Measurements from ENCODE around the gene ZMYND8.
"Not testable (repeated sequence)": the region's sequence is repeated elsewhere in the genome, so short reads cannot be mapped to it uniquely, and the experiment has no call there.

The ZMYND8 gene

GRCh38 chr20:47267621-47268020 is 88.9 kb downstream of the ZMYND8 start:
- no peak for TF ChIP-seq CTCF (IDR thresholded peaks at IDR 0.05; ENCODE audit: control extremely low read depth, extremely low read depth, low read depth, missing control alignments)
- no peak for DNase-seq (ENCODE audit: extremely low spot score)
- ChIA-PET CTCF (interaction anchor here (1.2 kb wide), 1 partner anchor 116 kb away, joined by 6 read pairs; no protein-coding TSS in a partner anchor), POLR2A (no interaction called here)

- ChIA-PET CTCF (interaction anchor here (1.2 kb wide), 1 partner anchor 117 kb away, joined by 6 read pairs; no protein-coding TSS in a partner anchor), POLR2A (no interaction called here)
- no peak for TF ChIP-seq CTCF (IDR thresholded peaks at IDR 0.05; ENCODE audit: control extremely low read depth, extremely low read depth, low read depth, missing control alignments)
- DNase-seq (ENCODE audit: extremely low spot score) = no peak
These were observed 89.5 kb downstream of the ZMYND8 start for GRCh38 chr20:47266847-47267515.

GRCh38 chr20:47265984-47266383 is 90.5 kb downstream of the ZMYND8 start:
- TF ChIP-seq CTCF (IDR thresholded peaks at IDR 0.05; ENCODE audit: control extremely low read depth, extremely low read depth, low read depth, missing control alignments) = no peak
- ChIA-PET CTCF (interaction anchor here (5.7 kb wide), 1 partner anchor 118 kb away, joined by 53 read pairs; no protein-coding TSS in a partner anchor), POLR2A (no interaction called here)
- DNase-seq (ENCODE audit: extremely low spot score) = no peak

- ChIA-PET POLR2A (no interaction called here), CTCF (interaction anchor here (1.2 to 5.9 kb wide), 3 partner anchors 8 to 125 kb away, joined by 3 to 91 read pairs (median 53); no protein-coding TSS in a partner anchor)
- TF ChIP-seq CTCF (IDR thresholded peaks at IDR 0.05; ENCODE audit: control extremely low read depth, extremely low read depth, low read depth, missing control alignments) = no peak
- no peak for DNase-seq (ENCODE audit: extremely low spot score)
These were observed 91.3 kb downstream of the ZMYND8 start for GRCh38 chr20:47265214-47265613.

GRCh38 chr20:47264137-47264769 is 92.2 kb downstream of the ZMYND8 start:
- ChIA-PET POLR2A (interaction anchor here (0.6 kb wide), 1 partner anchor 156 kb away, joined by 6 read pairs; no protein-coding TSS in a partner anchor), CTCF (interaction anchor here (1.2 to 5.9 kb wide), 3 partner anchors 8 to 126 kb away, joined by 3 to 91 read pairs (median 53); no protein-coding TSS in a partner anchor)
- not testable (repeated sequence) for DNase-seq (ENCODE audit: extremely low spot score)

- ChIA-PET CTCF (interaction anchor here (0.8 to 5.9 kb wide), 3 partner anchors 9 to 120 kb away, joined by 3 to 91 read pairs (median 53); no protein-coding TSS in a partner anchor), POLR2A (interaction anchor here (0.5 to 0.6 kb wide), 2 partner anchors 75 to 157 kb away, joined by 4 to 6 read pairs; no protein-coding TSS in a partner anchor)
- no peak for DNase-seq (ENCODE audit: extremely low spot score)
- no peak for TF ChIP-seq CTCF (IDR thresholded peaks at IDR 0.05; ENCODE audit: control extremely low read depth, extremely low read depth, low read depth, missing control alignments)
These were observed 92.9 kb downstream of the ZMYND8 start for GRCh38 chr20:47263465-47264084.
